Posterior vena cava (tissue), 2 donors: Measurements from ENCODE around the gene IFITM1. TPM values are rescaled to one million over a fixed set of nuclear protein-coding genes. Genes with fewer than 3 reads are reported as not detected.

Experiments used
- DNase-seq: peaks from one replicate; pipeline ENCODE4 v3.0.0-alpha.2; 2020; ENCODE audit warnings: low spot score
- intact Hi-C, 2 donors: fragments of 100-400 bp; cut with DNase I; formaldehyde crosslinking; loops; one replicate each; pipeline versions ENCODE4 v1.14.1 to v1.14.2; 2022 to 2023
- total RNA-seq, 2 donors: library from RNA; stranded (reverse); fragmentation: NEBNext Ultra II Directional; extraction: Animal tissue kit (Norgen Biotek cat#: 25700); gene quantifications; one replicate each; pipeline ENCODE4 v1.2.1, GENCODE V29; 2021
- donor health status: DM: yes; HTN: yes; CAD: no.
- donor health status: DM: yes; HTN: yes; CAD: no.

IFITM1 gene
- total RNA-seq, 2 donors from 2014 or later = 205 to 275 TPM

DNA sequence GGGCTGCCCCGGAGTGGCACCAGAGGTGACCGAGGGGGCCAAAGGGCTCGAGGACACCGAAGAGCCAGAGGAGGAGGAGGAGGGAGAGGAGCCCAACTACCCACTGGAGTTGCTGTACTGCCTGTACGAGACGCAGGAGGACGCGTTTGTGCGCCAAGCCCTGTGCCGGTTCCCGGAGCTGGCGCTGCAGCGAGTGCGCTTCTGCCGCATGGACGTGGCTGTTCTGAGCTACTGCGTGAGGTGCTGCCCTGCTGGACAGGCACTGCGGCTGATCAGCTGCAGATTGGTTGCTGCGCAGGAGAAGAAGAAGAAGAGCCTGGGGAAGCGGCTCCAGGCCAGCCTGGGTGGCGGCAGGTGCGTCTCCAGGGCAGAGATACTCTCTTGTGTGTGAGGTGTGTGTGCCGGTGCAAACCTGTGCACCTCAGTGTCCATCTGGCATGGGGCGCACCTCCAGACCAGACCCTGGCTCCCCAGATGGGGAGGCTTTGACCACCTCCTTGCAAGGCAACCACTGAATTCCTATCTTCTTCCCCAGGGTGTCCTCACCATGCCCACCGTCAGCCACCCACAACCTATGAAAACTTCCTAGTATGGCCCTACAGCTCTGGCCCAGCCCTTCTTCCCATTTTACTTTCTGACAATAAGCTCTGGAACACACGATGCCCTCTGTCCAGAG, 32.2 kb upstream of the IFITM1 start:
- intact Hi-C loops = no loop called here
- peak; percentile 73 for DNase-seq

DNA sequence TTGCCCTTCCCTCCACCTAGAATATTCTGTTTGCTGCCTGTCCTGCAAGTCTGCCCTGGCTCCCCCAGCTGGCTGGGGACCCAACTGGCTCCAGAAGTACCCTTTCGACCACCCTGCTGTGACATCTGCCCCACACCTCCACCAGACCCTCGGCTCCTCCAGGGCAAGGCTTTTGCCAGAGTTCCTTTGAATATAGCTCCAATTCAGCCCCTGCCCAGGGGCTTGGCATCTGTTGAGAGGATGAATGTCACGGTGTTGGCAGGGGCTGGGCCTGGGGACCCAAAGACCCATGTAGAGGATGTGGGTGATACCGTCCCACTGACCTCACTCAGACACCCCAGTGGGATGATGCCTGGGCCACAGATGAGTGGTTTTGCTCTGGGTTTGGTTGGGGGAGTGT, 31.7 kb upstream of the IFITM1 start:
- peak; percentile 63 for DNase-seq

DNA sequence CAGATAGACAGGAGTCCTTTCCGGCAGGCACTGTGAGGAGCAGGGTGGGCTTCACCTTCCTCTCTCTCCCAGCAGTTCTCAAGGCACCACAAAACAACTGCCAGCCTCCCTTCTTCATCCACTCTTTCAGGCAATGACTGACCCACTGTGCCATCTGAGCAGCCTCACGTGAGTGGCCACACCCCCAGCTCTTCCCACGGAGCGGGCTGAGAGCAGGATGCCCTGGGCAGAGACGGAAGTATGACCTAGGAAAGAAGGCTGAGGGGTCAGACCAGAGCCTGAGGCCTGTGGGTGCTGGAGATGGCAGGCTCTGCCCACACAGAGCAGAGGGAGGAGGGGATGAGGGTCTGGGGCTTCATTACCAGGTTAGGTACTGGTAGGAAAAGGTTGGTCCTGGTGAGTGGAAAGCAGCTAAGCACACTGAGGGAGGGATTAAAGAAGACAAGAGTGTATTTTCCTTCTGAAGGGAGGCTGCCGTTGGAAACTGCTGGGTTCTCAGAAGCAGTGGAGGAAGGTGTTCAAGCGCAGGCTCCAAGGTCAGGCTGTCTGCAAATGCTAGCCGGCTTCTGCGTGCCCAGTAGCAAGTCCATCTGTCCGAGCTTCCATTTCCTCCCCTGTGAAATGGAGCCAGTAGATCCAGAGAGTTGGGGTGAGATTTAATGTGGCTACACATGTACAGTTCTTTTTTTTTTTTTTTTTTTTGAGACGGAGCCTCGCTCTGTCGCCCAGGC, 31.0 kb upstream of the IFITM1 start:
- peak; percentile 60 for DNase-seq
- intact Hi-C loops = no loop called here

More for the DNA sequence above, 31.7 kb upstream of the IFITM1 start:
- intact Hi-C loops = no loop called here

DNA sequence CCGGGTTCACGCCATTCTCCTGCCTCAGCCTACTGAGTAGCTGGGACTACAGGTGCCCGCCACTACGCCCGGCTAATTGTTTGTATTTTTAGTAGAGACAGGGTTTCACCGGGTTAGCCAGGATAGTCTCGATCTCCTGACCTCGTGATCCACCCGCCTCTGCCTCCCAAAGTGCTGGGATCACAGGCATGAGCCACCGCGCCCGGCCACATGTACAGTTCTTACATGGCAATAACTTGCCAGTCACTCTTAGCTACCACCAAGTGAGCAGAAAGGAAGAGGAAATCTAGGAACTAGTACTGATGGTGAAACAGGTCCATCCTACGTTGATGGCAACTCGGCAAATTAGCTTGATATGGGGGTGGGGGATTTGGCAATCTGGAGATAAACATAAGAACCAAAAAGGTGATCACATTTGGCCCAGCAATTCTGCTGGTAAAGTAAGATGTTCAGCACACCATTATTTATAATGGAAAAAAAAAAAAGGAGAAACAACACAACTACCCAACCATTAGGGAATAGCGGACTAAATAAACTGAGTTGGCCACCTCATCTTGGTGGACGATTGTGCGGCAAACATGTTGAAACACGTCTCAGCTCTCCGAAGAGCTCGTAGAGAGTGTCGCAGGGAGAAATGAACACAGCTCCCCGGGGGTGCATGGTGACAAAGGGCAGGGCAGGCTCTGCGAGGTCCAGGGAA, 30.3 kb upstream of the IFITM1 start:
- peak; percentile 42 for DNase-seq

DNA sequence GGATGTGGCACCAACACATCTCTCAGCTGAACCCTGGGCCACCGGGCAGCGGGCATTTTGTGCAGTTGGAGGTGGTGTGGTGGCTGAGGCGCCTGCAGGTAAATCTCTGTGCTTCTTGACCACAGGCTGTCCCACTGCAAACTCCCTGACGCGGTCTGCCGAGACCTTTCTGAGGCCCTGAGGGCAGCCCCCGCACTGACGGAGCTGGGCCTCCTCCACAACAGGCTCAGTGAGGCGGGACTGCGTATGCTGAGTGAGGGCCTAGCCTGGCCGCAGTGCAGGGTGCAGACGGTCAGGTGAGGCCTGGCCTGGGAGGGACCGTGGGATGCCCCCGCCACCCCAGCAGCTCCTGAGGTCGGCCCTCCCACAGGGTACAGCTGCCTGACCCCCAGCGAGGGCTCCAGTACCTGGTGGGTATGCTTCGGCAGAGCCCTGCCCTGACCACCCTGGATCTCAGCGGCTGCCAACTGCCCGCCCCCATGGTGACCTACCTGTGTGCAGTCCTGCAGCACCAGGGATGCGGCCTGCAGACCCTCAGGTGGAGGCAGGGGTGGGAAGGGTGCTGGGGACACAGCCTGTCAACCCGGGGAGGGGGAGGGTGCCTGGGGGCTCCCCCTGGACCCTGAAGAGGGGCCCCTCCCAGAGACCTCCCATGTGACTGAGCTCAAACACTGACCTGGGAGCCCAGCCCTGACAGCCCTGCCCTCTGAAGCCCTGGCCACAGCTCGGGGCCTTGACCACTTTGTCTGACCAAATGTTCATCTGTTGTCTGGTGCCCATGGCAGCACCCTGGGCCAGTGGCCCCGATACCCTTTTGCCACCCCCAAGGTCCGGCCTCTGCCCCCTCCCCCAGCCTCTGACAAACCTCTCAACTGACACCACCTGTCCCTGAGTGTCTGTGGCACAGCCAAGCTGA, 29.5 kb upstream of the IFITM1 start:
- peak; percentile 70 for DNase-seq
- intact Hi-C loops = loop anchor here in 1 of 2 donors (5.0 kb wide), 1 partner anchor 47 kb away; the partner anchor contains the start of genes PSMD13 and SIRT3

More for the DNA sequence above, 30.3 kb upstream of the IFITM1 start:
- intact Hi-C loops = no loop called here

DNA sequence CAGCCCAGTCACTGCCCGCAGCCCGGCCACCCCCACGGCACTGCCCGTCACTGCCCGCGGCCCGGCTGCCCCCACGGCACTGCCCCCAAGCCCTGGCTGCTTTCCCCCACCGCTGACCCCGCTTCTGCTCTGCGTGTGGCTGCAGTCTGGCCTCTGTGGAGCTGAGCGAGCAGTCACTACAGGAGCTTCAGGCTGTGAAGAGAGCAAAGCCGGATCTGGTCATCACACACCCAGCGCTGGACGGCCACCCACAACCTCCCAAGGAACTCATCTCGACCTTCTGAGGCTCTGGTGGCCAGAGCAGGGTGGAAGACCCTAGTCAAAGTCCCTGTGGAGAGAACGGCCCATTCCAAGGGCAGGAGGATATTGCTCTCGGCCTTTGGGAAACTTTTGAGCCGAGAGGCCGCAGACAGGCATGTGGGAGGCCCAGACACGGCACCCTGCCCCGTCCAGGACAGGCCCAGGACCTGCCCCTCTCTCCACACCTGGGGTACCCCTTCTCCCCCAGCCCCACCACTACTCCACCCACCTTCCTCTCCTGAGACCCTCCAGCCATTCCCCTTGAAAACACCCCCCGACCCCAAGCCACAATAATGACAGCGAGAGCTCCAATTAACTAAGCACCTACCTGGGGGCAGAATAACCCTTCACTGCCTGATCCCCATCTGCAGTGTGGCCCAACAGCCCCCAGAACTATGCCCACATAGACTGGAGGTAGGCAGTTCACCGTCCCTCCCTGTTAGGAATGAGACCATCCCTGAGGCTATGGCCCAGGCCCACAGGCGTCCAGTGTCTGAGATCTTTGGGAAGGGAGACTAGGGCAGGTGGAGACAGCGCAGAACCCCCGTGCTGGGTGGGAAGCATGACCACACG, 28.6 kb upstream of the IFITM1 start:
- intact Hi-C loops = loop anchor here in 1 of 2 donors (5.0 kb wide), 1 partner anchor 48 kb away; the partner anchor contains the start of genes PSMD13 and SIRT3

DNA sequence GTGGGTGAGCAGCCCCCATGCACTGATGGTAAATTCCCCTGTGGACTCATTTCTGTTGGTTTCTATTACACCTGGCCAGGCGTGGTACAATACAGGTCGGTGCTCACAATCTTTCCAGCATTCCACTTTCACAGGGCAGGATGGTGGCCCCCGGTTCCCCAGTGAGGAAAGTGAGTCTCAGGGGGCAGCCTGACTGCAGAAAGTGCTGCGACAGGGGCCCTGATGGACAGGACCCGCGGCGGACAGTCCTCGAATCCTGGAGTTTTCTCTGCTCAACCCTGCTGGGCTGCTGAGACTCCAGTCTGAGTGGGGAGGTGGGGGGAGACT, 28.0 kb upstream of the IFITM1 start:
- peak; percentile 64 for DNase-seq
- intact Hi-C loops = loop anchor here in 1 of 2 donors (5.0 kb wide), 1 partner anchor 49 kb away; the partner anchor contains the start of genes PSMD13 and SIRT3

More for the DNA sequence above, 28.6 kb upstream of the IFITM1 start:
- DNase-seq = peak; percentile 43

DNA sequence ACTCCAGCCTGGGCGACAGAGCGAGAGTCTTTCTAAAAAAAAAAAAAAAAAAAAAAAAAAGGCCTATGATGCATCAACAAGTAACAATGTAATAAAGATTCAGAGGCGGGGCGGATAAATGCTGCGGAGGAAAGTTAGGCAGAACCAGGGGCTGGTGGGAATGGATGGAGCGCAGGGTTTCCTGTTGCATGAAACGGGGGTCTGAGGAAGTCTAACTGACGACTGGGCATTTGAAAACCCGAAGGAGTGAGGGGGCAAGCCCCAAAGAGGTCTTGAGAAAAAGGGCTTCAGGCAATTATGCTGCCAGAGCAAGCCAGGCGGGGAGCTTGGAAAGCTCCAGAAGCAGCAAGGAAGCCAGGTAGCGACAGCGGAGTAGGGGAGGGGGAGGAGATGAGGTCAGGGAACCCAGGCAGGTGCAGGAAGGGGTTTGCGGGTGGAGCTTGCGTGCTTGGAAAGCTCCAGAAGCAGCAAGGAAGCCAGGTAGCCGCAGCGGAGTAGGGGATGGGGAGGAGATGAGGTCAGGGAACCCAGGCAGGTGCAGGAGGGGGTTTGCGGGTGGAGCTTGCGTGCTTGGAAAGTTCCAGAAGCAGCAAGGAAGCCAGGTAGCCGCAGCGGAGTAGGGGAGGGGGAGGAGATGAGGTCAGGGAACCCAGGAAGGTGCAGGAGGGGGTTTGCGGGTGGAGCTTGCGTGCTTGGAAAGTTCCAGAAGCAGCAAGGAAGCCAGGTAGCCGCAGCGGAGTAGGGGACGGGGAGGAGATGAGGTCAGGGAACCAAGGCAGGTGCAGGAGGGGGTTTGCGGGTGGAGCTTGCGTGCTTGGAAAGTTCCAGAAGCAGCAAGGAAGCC, 26.6 kb upstream of the IFITM1 start:
- peak; percentile 37 for DNase-seq
- intact Hi-C loops = loop anchor here in 1 of 2 donors (5.0 kb wide), 1 partner anchor 50 kb away; the partner anchor contains the start of genes PSMD13 and SIRT3

DNA sequence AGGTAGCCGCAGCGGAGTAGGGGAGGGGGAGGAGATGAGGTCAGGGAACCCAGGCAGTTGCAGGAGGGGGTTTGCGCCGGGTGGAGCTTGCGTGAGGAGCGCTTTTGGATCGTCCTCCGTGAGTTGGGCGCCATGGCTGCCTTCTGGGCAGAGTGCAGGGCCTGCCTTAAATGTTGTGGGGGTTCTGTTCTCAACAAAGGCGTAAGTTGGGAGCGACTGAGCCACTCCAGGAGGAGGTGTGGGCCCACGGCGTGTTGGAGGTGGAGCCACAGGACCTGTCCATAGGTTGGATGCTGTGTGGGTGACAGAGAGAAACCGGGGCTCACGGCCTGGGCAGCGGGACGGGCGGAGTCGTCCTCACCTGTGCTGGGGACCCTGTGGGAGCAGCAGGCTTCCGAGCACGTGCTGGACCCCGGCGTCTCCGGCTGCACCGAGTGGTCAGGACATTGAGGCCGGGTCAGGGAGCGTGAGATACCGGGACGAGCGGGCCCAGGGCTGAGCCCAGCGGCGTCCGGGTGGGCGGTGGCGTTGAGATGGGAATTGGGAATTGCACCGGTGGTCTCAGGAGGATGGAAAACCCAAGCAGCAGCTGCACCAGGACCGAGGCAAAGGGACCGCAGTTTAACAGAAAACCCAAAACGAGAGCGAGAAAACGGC, 25.9 kb upstream of the IFITM1 start:
- intact Hi-C loops = loop anchor here in 1 of 2 donors (5.0 kb wide), 1 partner anchor 51 kb away; the partner anchor contains the start of genes PSMD13 and SIRT3
- DNase-seq = peak; percentile 84

DNA sequence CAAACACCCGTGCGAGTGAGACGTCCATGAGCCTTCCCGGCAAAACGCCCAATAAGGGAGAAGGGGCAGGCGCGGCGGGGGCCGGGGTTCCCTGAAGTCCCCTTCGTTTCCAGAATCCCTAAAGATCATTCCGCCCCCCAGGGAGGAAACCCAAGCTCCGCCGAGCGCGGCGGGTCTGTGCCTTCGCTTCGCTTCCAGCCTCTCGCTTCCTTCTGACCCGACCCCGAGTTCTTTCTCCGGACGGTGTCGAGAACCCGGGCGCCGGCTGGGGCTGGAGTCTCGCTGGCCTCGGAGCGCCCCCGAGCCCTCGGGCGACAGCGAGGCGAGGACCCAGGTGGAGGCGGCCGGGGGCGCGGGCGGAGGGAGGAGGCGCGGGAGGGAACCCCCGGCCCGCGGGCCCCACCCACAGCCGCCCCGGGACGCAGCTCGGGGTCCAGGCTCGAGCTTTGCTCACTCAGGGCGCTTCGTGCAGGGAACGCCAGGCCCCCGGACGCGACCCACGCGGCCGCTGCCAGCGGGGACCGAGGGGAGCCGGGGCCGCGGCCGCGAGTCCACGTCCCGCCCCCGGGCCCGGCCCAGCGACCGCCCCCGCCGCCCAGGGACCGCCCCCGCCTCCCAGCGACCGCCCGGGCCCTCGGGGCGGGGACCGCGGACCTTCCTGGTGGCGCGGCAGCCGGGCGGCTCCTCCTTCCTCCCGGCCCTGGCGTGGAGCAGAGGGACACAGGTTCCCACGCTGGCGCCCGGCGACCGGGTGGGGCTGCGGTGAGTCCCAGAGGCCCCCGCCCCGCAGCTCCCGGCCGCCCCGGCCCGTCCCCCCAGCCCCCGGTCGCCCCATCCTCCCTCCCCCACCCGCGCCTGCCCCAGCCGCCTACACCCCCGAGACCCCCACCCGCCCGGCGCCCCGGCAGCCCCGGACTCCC, 25.1 kb upstream of the IFITM1 start, which contains the start of gene PGGHG:
TSS of gene PGGHG (plus strand) at position 649 of the 920 bp plus-strand sequence. CDS start 691 bp downstream, outside the sequence.
- peak; percentile 95 for DNase-seq
- intact Hi-C loops = loop anchor here in 1 of 2 donors (5.0 kb wide), 1 partner anchor 51 kb away; the partner anchor contains the start of genes PSMD13 and SIRT3

DNA sequence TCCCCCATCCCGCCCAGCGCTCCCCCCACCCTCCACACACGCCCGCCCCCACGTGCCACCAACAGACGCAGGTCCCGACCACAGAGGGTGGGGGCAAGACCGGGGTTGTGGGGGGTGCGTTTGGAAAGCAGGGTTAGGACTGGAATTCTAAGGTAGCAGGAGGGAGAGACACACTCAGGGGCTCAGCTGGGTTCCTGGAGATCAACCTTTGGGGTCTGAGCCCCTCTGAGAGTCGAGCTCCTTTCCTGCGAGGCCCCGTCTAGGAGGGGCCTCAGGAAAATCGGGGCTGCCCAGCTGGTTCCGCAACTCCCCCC, 24.5 kb upstream of the IFITM1 start:
- no peak for DNase-seq
- intact Hi-C loops = loop anchor here in 1 of 2 donors (5.0 kb wide), 1 partner anchor 52 kb away; the partner anchor contains the start of genes PSMD13 and SIRT3

DNA sequence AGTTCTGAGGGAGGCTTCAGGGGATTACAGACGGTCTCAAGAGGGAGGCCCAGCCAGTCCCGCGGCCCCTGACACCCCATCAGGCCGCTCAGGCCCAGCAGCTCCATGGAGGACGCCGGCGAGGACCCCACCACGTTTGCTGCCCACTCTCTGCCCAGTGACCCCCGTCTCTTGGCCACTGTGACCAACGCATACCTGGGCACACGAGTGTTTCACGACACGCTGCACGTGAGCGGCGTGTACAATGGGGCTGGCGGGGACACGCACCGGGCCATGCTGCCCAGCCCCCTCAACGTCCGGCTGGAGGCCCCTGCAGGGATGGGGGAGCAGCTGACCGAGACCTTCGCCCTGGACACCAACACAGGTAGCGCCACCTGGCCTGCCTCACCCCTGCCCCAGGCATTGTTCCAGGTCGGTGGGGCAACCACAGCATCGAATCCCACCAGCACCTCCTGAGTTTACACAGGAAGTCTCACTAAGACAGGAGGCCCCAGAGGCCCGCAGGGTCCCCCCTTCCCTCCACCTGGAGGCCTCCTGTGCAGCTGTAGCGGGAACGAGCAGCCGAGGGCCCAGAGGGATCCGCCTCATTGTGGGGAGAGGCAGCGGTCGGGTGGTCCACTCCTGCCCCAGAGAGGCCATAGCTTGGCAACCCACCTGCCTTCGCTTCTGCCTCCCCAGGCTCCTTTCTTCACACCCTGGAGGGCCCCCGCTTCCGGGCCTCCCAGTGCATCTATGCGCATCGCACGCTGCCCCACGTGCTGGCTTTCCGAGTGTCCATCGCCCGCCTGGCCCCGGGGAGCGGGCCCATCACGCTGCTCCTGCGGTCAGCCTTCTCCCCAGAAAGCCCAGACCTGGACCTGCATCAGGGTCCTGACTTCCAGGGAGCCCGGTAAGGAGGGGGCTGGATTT, 23.9 kb upstream of the IFITM1 start:
- intact Hi-C loops = loop anchor here in 1 of 2 donors (5.0 kb wide), 1 partner anchor 53 kb away; the partner anchor contains the start of genes PSMD13 and SIRT3
- DNase-seq = peak; percentile 84

DNA sequence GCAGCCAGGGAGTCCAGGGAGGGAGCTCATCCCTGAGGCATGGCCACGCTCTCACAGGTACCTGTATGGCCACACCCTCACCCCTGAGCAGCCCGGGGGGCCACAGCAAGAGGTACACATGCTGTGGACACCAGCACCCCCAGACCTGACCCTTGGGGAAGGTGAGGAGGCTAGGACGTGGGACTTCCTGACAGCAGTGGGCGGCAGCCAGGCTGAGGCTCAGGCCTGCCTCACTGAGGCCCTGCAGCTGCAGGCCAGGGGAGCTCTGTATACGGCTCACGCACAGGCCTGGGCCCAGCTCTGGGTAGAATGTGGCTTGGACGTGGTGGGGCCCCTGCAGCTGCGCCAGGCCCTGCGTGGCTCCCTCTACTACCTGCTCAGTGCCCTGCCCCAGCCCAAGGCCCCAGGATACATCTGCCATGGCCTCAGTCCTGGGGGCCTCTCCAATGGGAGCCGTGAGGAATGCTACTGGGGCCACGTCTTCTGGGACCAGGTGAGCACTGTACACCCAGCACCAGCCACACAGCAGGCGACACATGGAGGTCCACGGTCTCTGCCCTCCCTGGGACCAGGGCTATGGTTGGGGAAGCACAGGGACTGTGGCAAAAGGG, 23.1 kb upstream of the IFITM1 start:
- intact Hi-C loops = no loop called here
- DNase-seq = peak; percentile 76
